Stimulated activated CD8-positive, alpha-beta memory T cell treated with anti-CD3 and anti-CD28 coated beads, Interleukin-15, amount 100 ng/mL, for 48 hours (primary cell): ENCODE results near the gene GOLGA8B.
"Not testable (repeated sequence)": the region's sequence is repeated elsewhere in the genome, so short reads cannot be mapped to it uniquely, and the experiment has no call there.

Source experiments
- DNase-seq, 2 donors: peaks; one replicate each; pipeline ENCODE4 v3.0.0-alpha.2; 2020; ENCODE audit warnings: low read depth in 2 of 2

Gene GOLGA8B

DNA sequence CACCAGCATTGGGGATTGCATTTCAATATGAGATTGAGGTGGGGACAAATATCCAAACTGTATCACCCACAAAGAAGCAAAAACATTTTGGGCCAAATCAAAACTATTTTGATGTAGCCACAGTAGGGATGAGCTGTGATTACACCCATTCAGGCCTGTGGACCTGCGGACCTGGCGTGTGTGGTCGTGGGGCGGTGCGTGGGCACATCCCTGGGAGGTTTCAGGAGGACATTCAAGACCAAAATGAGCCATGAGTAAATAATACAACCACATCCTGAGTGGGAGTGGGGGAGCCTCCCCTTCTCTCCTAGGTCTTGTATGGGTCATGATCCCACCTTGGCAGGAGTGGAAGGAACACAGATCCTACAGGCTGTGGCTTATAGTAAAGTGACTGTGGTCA is 23.7 kb downstream of the GOLGA8B start:
- DNase-seq, result not testable (repeated sequence)

DNA sequence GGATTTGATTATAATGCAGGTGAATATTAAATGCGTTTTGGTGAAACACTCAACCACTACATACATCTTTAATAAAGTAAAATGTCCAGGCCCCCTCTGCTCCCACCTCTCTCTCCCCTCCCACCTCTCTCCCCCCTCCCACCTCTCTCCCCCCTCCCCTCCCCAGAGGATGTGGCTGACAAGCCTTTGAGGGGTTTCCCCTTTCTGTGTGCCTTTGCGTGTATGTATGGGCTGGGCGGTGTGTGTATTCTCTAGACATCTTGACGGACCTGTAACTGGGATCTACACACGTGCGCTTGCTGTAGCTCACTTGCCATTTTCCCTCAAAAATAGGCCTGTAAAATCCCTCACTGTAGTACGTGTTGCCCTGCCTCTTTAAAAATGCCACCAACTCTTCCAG is 28.3 kb downstream of the GOLGA8B start:
- DNase-seq, result not testable (repeated sequence)

DNA sequence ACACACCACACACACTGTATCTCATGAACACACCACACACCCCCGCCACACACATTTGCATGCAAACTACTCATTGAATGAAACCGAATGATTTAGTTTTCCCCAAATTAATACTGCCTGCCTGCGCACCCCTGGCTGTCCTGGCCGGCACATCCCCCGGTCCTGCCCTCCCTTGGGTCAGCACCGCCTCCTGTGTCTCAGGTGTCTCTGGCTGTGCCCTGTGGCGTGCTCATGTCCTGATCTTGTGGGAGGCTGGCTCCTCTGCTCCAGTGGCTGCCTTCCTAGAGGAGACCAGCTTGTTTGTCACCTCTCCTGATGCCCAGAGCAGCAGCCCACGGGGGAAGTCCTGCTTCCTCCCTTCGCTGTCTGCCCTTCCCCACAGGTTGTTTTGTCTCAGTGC is 28.7 kb downstream of the GOLGA8B start:
- DNase-seq, result not testable (repeated sequence)

DNA sequence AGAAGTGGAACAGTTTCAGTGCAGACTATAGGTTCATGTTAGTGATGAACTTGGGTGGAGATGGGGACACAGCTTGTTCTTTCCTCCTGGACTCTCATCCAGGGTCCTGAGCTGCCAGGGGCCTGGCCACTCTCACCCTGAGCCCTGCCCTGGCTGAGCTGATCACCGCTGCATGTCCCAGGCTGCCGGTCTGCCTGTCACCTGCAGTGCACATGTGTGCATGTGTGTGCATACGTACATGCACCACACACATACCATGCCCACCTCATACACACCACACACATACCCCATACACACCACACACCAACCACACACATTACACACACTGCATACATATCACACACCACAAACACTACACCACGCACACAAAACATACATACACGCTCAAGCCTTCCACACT is 29.3 kb downstream of the GOLGA8B start:
- not testable (repeated sequence) for DNase-seq

DNA sequence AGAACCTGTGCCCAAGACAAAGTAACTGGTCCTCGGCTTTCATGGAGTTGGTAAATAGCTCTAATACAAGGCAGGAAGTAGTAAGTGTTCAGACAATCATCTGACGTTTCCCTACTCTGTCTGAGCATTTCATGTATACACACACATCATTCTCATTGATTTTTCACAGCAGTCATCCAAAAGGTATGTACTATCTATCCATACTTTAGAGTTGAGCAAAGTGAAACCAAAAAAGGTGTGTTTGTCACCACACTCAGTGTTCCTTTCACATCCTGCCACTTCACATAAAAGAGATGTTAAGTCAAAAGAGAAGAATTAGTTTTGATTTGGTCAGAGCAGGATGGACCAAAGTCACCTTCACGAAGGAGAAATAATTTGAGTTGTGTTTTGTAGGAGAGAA is 33.3 kb downstream of the GOLGA8B start:
- DNase-seq, result not testable (repeated sequence)

DNA sequence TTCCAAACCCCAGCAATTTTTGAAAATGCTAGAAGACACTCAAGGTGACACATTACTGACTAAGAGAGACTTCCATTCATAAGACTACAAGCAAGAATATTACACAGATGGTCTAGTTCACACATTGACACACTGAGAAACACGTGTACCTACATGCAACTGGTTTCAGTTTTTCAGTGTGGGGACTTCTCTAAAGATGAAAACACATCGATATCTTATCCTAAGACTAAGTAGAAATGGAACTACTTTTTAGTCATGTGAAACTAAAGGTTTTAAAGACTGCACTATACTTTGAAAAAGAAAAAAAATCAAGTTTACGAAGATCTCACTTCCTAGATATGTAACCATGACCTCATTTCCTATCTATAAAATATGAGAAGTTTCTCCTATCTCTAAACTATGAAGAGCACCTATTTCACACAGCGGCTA is 34.1 kb downstream of the GOLGA8B start:
- not testable (repeated sequence) for DNase-seq

DNA sequence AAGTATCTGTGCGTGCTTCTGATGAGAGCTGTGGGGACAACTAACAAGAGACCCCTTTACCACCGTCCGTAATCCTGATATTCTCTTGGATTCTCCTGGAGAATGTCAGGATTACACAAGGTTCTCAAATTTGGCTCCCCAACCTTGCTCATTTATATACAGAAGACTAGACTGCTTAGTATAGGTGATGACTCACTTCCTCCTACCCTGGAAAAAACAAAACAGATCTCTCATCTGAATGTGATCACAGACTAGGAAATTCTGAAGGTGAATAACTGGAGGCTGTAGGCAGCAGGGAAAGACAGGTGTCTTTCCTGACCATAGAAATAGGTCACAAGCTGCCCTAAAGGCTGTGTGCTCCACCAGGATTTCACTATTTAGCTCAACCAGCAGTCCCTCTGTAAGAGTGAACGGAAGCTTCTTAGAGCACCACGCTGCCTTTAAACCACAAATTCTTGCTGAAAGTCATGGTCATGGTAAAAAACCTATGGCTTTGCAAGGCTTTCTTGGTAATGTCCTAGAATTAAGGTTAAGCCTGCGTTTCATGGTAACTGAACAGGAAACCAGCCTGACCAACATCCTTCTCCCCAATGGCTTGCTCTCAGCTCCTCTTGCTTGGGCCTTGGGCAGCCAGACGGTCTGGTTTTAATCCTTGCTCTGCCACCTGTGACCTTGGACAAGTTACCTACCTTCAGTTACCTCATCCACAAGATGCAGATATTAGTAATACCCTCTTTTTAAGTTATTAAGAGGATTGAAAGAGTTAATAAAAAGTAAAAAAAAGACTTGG is 39.4 kb downstream of the GOLGA8B start:
- DNase-seq, result not testable (repeated sequence)

DNA sequence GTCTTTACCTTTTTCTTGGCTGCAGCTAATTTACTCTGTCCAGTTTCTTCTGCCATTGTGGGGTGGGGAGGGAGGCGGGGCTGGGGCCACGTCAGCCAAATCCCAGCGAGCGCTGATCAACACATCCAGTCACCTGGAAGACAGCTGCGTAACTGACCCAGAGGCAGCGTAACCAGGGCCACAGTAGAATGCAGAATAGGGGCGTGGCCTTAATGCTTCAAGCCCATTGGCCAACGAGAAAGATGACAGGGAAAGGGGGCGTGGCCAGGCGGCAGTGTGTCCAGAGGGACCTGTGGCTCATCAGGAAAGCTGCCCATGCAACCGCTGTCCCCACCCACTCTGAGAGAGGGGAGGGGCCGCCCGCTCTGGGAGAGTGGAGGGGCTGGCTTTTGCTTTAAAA is 47.6 kb downstream of the GOLGA8B start:
- DNase-seq, result not testable (repeated sequence)
